ENCODE measurements around the gene PDLIM7. TPM values are rescaled to one million over a fixed set of nuclear protein-coding genes. Genes with fewer than 3 reads are reported as not detected.

The PDLIM7 gene
- total RNA-seq, 1 donor from 2014 or later, result 113 TPM

DNA sequence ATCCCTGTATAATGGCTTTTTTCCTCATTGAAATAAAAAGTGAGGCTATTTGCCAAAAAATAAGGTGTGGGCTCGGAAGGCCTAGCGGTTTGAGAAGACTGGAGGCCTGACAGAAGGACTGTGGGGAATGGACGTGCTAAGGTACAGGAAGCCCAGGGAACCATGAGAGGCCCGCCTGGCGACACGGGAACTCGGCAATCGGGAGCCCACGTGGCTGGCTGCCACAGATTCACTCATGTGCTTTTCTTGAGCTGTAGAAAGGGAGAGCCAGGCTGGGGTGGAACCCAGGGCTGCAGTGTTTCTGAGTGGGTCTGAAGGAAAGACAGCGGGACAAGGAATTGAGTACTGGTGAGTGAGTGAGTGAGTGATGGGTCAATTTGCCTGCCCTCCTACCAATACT, 31.2 kb upstream of the PDLIM7 start:
- TF ChIP-seq, protein P1, sequence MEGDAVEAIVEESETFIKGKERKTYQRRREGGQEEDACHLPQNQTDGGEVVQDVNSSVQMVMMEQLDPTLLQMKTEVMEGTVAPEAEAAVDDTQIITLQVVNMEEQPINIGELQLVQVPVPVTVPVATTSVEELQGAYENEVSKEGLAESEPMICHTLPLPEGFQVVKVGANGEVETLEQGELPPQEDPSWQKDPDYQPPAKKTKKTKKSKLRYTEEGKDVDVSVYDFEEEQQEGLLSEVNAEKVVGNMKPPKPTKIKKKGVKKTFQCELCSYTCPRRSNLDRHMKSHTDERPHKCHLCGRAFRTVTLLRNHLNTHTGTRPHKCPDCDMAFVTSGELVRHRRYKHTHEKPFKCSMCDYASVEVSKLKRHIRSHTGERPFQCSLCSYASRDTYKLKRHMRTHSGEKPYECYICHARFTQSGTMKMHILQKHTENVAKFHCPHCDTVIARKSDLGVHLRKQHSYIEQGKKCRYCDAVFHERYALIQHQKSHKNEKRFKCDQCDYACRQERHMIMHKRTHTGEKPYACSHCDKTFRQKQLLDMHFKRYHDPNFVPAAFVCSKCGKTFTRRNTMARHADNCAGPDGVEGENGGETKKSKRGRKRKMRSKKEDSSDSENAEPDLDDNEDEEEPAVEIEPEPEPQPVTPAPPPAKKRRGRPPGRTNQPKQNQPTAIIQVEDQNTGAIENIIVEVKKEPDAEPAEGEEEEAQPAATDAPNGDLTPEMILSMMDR (IDR thresholded peaks at IDR 0.05; ENCODE audit: unreplicated experiment), result no peak
- no peak overlapping the region for H3K4me3 Mint-ChIP-seq (ENCODE audit: low read depth)
- no peak for DNase-seq (ENCODE audit: low spot score, unreplicated experiment)
- no peaks in the 10 kb centered on the region for H3K9me3 Mint-ChIP-seq (ENCODE audit: low read depth)
- H3K27ac Mint-ChIP-seq, result no peak overlapping the region
- H3K4me1 Mint-ChIP-seq (ENCODE audit: low read depth), result no peaks in the 10 kb centered on the region
- no peaks in the 10 kb centered on the region for H3K27me3 Mint-ChIP-seq
- H3K36me3 Mint-ChIP-seq (ENCODE audit: insufficient read depth), result peaks cover 14% of the 10 kb centered on the region

DNA sequence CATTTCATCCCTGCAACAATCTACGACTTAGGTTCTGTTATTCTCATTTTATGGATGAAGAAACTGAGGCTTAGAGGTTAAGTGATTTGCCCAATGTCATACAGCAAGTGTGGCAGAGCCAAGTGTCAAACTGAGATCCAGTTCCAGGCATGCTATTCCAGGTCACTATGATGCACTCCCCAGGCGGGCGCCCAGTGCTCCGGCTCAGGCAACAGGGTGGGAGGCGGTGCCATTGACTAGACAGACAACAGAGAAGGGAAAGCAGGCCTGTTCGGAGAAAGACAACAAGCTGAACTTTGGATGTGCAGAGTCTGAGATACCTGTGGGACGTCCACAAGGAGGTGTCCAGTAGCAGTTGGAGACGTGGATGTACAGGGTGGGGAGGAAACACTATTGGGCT, 30.2 kb upstream of the PDLIM7 start:
- Mint-ChIP-seq H3K4me3 (ENCODE audit: low read depth) (no peak overlapping the region), H3K27ac (no peak overlapping the region), H3K9me3 (ENCODE audit: low read depth) (no peaks in the 10 kb centered on the region), H3K4me1 (ENCODE audit: low read depth) (no peaks in the 10 kb centered on the region), H3K27me3 (no peaks in the 10 kb centered on the region), H3K36me3 (ENCODE audit: insufficient read depth) (peaks cover 15% of the 10 kb centered on the region)
- TF ChIP-seq, protein P1 (IDR thresholded peaks at IDR 0.05; ENCODE audit: unreplicated experiment), result no peak
- DNase-seq (ENCODE audit: low spot score, unreplicated experiment), result no peak

DNA sequence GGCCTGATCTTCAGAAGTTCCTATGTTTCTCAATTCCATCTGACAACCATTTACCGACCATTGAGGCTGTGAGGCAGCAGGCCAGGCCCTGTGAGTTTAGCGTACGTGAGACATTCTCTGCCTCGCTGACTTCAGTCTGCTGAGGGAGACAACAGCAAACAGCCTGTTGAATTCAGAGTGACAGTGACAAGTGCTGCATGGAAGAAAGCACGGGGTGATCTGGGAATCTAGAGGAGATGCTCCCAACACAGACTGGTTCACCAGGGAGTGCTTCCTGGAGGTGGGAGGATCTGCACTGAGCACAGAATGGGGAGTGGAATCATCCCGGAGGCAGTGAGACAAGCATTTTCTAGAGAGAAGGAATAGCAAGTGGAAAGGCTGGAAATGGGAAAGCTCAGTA, 29.4 kb upstream of the PDLIM7 start:
- Mint-ChIP-seq H3K36me3 (ENCODE audit: insufficient read depth) (peaks cover 13% of the 10 kb centered on the region), H3K27me3 (no peaks in the 10 kb centered on the region), H3K4me1 (ENCODE audit: low read depth) (no peaks in the 10 kb centered on the region), H3K27ac (no peak overlapping the region), H3K9me3 (ENCODE audit: low read depth) (no peaks in the 10 kb centered on the region), H3K4me3 (ENCODE audit: low read depth) (no peak overlapping the region)
- TF ChIP-seq, protein P1 (IDR thresholded peaks at IDR 0.05; ENCODE audit: unreplicated experiment), result no peak
- DNase-seq (ENCODE audit: low spot score, unreplicated experiment), result no peak

DNA sequence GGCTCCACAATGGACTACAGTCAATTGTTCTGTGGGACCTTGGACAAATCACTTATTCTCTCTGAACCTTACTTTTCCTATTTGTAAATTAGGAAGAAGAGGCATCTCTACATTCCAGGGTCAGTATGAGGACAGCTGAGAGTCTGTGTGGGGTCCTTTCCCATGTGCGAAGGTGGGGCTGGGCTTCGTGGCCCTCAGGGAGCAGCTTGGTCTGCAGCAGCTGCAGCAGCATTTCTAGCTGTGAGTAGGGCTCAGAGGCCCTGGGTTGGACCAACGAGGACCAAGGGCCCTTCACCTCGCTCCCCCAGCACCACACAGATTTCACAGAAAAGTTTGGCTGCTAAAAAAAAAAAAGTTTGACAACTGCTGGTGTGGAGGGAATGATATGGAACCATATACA, 28.8 kb upstream of the PDLIM7 start:
- Mint-ChIP-seq H3K27ac (no peak overlapping the region), H3K9me3 (ENCODE audit: low read depth) (no peaks in the 10 kb centered on the region), H3K4me1 (ENCODE audit: low read depth) (no peaks in the 10 kb centered on the region), H3K27me3 (no peaks in the 10 kb centered on the region), H3K36me3 (ENCODE audit: insufficient read depth) (peaks cover 15% of the 10 kb centered on the region), H3K4me3 (ENCODE audit: low read depth) (no peak overlapping the region)
- TF ChIP-seq, protein P1 (IDR thresholded peaks at IDR 0.05; ENCODE audit: unreplicated experiment), result no peak
- DNase-seq (ENCODE audit: low spot score, unreplicated experiment), result no peak

DNA sequence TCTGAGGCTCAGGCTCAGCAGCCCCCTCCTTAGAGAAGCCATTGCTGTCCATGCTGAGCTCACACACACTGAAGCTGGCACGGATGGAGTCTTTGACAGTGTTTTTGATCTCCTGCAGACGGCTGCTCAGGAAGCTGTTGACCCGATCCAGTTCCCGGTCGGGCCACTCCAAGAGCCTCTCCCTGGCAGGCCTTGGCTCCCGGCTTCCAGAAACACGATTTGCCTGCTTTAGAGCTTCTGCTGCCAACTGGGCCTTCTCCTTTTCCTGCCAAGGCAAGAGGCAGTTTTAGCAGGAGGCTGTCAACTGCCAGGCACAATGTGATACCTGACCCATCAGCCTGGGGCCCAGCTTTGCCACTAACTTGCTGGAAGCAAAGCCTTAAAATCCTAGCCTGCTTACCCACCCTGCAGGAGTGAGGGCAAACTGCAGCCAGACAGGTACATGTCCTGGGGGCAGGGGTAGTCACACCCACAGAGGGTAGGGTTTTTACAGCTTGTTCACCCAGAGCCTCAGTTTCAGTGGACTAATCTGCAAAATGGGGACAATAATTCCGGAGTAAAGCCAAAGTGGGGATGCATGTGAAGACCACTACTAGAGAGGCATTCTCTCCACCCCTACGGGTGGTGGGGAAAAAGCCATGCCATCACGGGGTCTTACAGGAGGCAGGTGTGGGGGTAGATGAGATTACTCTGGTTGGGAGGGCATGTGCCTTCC, 27.7 kb upstream of the PDLIM7 start:
- Mint-ChIP-seq H3K4me1 (ENCODE audit: low read depth) (no peaks in the 10 kb centered on the region), H3K27me3 (no peaks in the 10 kb centered on the region), H3K4me3 (ENCODE audit: low read depth) (no peak overlapping the region), H3K9me3 (ENCODE audit: low read depth) (no peaks in the 10 kb centered on the region), H3K27ac (peak overlapping the region; percentile 82), H3K36me3 (ENCODE audit: insufficient read depth) (peaks cover 12% of the 10 kb centered on the region)
- DNase-seq (ENCODE audit: low spot score, unreplicated experiment), result no peak
- TF ChIP-seq, protein P1 (IDR thresholded peaks at IDR 0.05; ENCODE audit: unreplicated experiment), result no peak

All from progenitor cell of endocrine pancreas (in vitro differentiated cells).